ENCODE data around the gene HNF4A. TPM values are rescaled to one million over a fixed set of nuclear protein-coding genes. Genes with fewer than 3 reads are reported as not detected.

HNF4A gene
- total and polyA plus RNA-seq, 2 of the 13 experiments (the other 11 are each of a cell fraction or from before 2014, with no cell fraction given), result 80.9 to 169 TPM

GRCh38 chr20:44433751-44434538, 78.4 kb downstream of the HNF4A start (continued):
- TF ChIP-seq, protein P1, sequence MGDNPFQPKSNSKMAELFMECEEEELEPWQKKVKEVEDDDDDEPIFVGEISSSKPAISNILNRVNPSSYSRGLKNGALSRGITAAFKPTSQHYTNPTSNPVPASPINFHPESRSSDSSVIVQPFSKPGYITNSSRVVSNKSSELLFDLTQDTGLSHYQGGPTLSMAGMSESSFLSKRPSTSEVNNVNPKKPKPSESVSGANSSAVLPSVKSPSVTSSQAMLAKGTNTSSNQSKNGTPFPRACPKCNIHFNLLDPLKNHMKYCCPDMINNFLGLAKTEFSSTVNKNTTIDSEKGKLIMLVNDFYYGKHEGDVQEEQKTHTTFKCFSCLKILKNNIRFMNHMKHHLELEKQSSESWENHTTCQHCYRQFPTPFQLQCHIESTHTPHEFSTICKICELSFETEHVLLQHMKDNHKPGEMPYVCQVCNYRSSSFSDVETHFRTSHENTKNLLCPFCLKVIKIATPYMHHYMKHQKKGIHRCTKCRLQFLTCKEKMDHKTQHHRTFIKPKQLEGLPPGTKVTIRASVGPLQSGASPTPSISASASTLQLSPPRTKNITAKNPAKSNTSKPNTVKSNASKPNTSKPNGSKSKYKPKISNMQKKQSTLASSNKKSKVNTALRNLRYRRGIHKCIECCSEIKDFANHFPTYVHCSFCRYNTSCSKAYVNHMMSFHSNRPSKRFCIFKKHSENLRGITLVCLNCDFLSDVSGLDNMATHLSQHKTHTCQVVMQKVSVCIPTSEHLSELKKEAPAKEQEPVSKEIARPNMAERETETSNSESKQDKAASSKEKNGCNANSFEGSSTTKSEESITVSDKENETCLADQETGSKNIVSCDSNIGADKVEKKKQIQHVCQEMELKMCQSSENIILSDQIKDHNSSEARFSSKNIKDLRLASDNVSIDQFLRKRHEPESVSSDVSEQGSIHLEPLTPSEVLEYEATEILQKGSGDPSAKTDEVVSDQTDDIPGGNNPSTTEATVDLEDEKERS (CRISPR knock-in tag; IDR thresholded peaks at IDR 0.05), result no peak
- TF ChIP-seq MLLT10 (CRISPR knock-in tag; IDR thresholded peaks at IDR 0.05), result no peak
- TF ChIP-seq, protein P2, sequence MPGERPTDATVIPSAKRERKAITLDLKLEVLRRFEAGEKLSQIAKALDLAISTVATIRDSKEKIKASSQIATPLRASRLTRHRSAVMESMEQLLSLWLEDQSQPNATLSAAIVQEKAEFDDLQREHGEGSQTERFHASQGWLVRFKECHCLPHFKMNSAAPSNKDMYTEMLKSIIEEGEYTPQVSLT (CRISPR knock-in tag; IDR thresholded peaks at IDR 0.05; ENCODE audit: borderline replicate concordance, low read depth), result no peak
- TF ChIP-seq ZNF883 (CRISPR knock-in tag; IDR thresholded peaks at IDR 0.05; ENCODE audit: not compliant biosample characterization), result no peak
- no peak for TF ChIP-seq ATF2 (CRISPR knock-in tag; IDR thresholded peaks at IDR 0.05)
- TF ChIP-seq DNMT1 (CRISPR knock-in tag; IDR thresholded peaks at IDR 0.05), result no peak
- TF ChIP-seq SRSF1 (optimal IDR thresholded peaks at IDR 0.05; ENCODE audit: low read depth, low read length), result peak; percentile 17
- TF ChIP-seq ZMYM4 (CRISPR knock-in tag; IDR thresholded peaks at IDR 0.05), result peak; percentile 52; the same call in 1 of the 2 replicates
- no peak for TF ChIP-seq GFI1 (CRISPR knock-in tag; IDR thresholded peaks at IDR 0.05; ENCODE audit: borderline replicate concordance)
- TF ChIP-seq GTF2F1 (IDR thresholded peaks at IDR 0.05; ENCODE audit: low read length), result 0 out of 2 replicates have a peak, but pooled peaks have one; percentile 27
- peak; percentile 7; the same call in 1 of the 2 replicates for TF ChIP-seq ZNF256 (CRISPR knock-in tag; conservative IDR thresholded peaks at IDR 0.05)
- peak; percentile 66; the same call in 1 of the 2 replicates for TF ChIP-seq ZNF652 (CRISPR knock-in tag; IDR thresholded peaks at IDR 0.05; ENCODE audit: borderline replicate concordance, low read depth)
- TF ChIP-seq, protein P3, sequence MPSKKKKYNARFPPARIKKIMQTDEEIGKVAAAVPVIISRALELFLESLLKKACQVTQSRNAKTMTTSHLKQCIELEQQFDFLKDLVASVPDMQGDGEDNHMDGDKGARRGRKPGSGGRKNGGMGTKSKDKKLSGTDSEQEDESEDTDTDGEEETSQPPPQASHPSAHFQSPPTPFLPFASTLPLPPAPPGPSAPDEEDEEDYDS (CRISPR knock-in tag; IDR thresholded peaks at IDR 0.05), result peak; percentile 94
- TF ChIP-seq POGK (CRISPR knock-in tag; conservative IDR thresholded peaks at IDR 0.05), result no peak
- TF ChIP-seq ZNF552 (CRISPR knock-in tag; IDR thresholded peaks at IDR 0.05; ENCODE audit: borderline replicate concordance), result no peak
- peak; percentile 77; the same call in 1 of the 2 replicates for TF ChIP-seq ZNF598 (CRISPR knock-in tag; IDR thresholded peaks at IDR 0.05; ENCODE audit: borderline replicate concordance)
- no peak for TF ChIP-seq SKI (IDR thresholded peaks at IDR 0.05; ENCODE audit: partially characterized antibody)
- TF ChIP-seq ARNT2 (CRISPR knock-in tag; IDR thresholded peaks at IDR 0.05; ENCODE audit: low read depth), result no peak
- TF ChIP-seq ZNF24 (IDR thresholded peaks at IDR 0.05), result no peak
- no peak for TF ChIP-seq ZNF768 (CRISPR knock-in tag; IDR thresholded peaks at IDR 0.05)
- no peak for TF ChIP-seq ZNF30 (CRISPR knock-in tag; IDR thresholded peaks at IDR 0.05)
